HG02763 (cell line): ENCODE results near the gene NATD1.

Source experiments
- ATAC-seq: cut with Tn5 transposase; IDR thresholded peaks from one replicate; pipeline ENCODE4 v1.9.1; 2021; ENCODE audit warnings: mild to moderate bottlenecking, moderate library complexity; ENCODE audit not compliant: unreplicated experiment

The NATD1 gene

DNA sequence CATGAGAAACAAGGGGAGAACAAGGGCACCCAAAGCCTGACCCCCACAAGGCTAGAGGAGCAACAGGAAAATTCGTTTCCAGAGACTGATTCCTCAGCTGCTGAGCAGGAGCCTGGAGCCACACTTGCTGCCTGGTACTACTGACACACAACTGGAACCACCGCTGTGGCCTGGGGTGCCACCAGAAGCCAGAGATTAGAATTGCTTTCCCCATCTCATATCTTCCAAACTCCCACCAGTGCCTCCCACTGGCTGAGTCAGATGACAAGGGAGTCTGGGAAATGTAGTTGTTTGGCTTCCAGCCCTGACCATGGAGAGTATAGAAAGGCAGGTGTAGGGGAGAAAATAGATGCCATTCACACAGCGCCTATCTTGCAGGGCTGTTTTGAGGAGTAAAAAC, 35.1 kb downstream of the NATD1 start:
- no peak for ATAC-seq

- ATAC-seq, result no peak
These were observed 35.9 kb downstream of the NATD1 start for GRCh38 chr17:21217346-21217745.

DNA sequence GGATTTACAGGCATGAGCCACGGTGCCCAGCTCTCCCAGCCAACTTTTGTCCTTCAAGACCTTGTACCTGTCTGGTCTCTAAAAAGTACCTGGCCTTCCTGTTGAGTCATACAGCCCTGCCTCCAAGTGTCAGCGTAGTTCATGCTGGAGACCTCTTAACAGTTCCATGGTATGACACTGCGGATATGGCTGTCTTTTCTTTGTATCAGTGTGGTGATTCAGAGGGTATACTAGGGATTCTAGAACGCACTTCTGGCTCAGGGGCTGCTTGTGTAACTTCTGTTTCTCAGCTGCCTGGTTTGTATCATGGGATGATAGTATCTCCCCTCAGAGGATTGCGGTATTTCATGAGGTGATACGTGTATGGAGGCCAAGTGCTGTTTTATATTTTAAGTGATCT, 37.3 kb downstream of the NATD1 start:
- no peak for ATAC-seq

DNA sequence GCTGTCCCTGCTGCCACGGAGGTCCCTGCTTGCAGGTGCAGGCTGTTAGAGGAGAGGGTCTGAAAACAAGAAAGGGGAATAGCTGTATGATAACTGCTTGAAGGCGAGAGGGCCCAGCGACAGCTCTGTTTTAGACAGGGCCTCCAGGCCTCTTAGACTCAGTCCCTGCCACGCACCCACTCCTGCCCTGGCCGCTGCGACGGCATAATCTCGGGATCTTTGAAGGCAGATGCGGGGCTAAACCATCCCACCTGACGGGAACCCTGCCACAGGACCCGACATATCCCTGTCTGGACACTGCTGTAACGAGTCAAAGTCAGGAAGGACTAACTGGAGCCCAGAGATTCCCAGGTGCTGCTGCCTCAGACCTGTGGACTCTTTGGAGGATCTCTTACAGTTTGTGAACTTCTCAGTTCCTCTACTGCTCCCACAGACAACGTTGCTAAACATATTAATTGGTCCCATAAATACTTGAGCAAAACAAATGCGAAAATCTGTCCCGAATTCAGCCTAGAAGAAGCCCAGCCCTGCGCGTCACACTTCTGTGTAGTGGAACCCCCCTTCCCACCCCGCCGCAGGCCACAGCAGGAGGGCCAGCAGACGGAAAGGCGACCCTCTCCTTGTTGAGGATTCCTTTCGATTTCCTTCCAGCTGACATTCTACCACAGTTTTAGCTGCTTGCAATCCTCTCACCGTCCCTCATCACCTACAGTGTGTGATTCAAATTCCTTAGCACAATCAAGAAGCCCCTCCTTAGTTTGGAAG, 38.3 kb downstream of the NATD1 start:
- ATAC-seq, result no peak

GRCh38 chr17:21214015-21214776, 39.0 kb downstream of the NATD1 start, which contains the start of gene TMEM11:
Gene TMEM11, minus strand, starts transcription at chr17:21214161. Its CDS starts 9 bp downstream, at chr17:21214152.
- ATAC-seq, result peak; percentile 84

GRCh38 chr17:21213638-21214014, 39.6 kb downstream of the NATD1 start:
- ATAC-seq, result peak; percentile 13

GRCh38 chr17:21212826-21213637, 40.2 kb downstream of the NATD1 start:
- ATAC-seq, result no peak

- ATAC-seq, result no peak
These were observed 41.3 kb downstream of the NATD1 start for GRCh38 chr17:21211825-21212479.

- ATAC-seq, result no peak
These were observed 42.7 kb downstream of the NATD1 start for GRCh38 chr17:21210411-21211076.

DNA sequence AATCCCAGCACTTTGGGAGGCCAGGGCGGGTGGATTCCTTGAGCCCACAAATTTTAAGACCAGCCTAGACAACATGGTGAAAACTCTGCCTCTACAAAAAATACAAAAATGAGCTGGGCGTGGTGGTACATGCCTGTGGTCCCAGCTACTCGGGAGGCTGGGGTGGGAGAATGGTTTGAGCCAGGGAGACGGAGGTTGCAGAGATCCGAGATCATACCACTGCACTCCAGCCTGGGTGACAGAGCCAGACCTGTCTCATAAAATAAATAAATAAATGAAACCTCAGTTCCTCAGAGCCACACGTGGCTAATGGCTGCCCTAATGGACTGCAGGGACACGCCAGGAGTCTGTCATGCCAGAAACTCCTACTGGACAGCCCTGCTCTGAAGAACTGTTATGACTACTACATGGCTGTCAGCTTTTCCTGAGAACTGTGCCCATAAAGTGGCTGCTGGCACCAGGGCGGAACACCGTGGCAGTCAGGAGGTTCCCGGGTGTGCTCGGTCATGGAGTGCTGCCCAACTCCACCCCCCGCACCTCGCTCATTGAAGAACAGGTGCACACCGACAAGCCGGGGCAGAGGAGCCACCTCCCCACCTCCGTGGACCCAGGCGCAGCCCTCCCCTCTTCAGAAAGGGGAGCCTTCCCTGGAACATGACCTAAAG, 43.6 kb downstream of the NATD1 start:
- no peak for ATAC-seq

DNA sequence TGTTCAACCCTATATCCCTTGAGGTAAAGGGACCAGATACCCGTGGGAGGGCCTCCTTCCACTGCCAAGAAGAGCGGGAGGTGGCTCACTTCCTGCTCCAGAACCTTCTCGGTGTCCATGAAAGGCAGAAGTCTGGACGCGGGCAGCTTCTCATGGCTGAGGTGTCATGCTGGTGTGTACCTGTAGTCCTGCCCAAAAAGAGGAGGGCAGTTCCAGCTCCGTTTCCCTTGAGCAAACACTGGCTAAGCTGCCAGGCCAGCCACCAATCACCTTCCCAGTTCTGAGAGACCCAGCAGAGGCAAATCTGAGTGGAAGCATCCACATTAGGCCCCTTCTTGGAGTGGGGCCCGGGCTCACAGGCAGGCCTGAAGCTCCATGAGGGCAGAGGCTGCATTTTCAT, 44.9 kb downstream of the NATD1 start:
- no peak for ATAC-seq

- no peak for ATAC-seq
These were observed 48.3 kb downstream of the NATD1 start for GRCh38 chr17:21204935-21205334.

GRCh38 chr17:21202512-21202911, 50.7 kb downstream of the NATD1 start:
- no peak for ATAC-seq

GRCh38 chr17:21201874-21202273, 51.3 kb downstream of the NATD1 start:
- ATAC-seq, result no peak

- ATAC-seq, result no peak
These were observed 52.0 kb downstream of the NATD1 start for GRCh38 chr17:21201298-21201595.

GRCh38 chr17:21200590-21201297, 52.5 kb downstream of the NATD1 start:
- no peak for ATAC-seq

GRCh38 chr17:21199856-21200255, 53.4 kb downstream of the NATD1 start:
- no peak for ATAC-seq

DNA sequence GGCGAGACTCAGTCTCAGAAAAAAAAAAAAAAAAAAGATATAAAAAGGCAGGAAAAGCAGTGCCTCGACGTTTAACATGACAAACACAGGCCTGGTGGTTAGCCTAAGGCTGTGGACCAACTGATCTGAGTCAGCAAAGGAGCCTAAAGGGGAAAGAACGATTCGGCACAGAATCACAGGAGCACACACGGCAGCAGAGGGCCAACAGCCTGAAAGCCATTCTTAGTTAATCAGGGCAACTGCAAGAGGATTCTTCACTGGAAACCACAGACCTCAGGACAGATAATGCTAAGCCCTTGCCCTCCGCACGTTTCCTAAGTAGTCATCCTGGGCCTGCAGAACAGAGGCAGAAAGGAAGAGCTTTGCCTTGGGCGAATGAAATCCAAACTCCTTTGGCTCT, 53.9 kb downstream of the NATD1 start:
- ATAC-seq, result no peak

- no peak for ATAC-seq
These were observed 54.8 kb downstream of the NATD1 start for GRCh38 chr17:21198411-21198810.
